Activated CD4-positive, alpha-beta T cell treated with anti-CD3 and anti-CD28 coated beads, Interleukin-2, amount 50 U/mL, for 4 hours (primary cell): Measurements from ENCODE around the gene IFITM10.
"Not testable (repeated sequence)": the region's sequence is repeated elsewhere in the genome, so short reads cannot be mapped to it uniquely, and the experiment has no call there.

Source experiments
- DNase-seq, 2 experiments: peaks; one replicate each; pipeline ENCODE4 v3.0.0-alpha.2; 2020

Gene IFITM10

GRCh38 chr11:1689250-1690166, 60.9 kb downstream of the IFITM10 start:
- DNase-seq: not testable (repeated sequence)

GRCh38 chr11:1688336-1688947, 62.0 kb downstream of the IFITM10 start:
- DNase-seq: not testable (repeated sequence)

- DNase-seq: not testable (repeated sequence)
These were observed 64.2 kb downstream of the IFITM10 start for GRCh38 chr11:1686220-1686619.

GRCh38 chr11:1684886-1685874, 65.2 kb downstream of the IFITM10 start:
- not testable (repeated sequence) for DNase-seq

- not testable (repeated sequence) for DNase-seq
These were observed 66.4 kb downstream of the IFITM10 start for GRCh38 chr11:1683904-1684572.

GRCh38 chr11:1683216-1683615, 67.2 kb downstream of the IFITM10 start:
- DNase-seq: not testable (repeated sequence)
